T-cell (primary cell): Measurements from ENCODE around the gene ABHD5. TPM values are rescaled to one million over a fixed set of nuclear protein-coding genes. Genes with fewer than 3 reads are reported as not detected.

Experiments used
- ATAC-seq, 4 experiments: fragments of 200-7000 bp in 3 of 4; fragments of 150-1000 bp in 1 of 4; cut with Tn5 transposase; replicated peaks in 1 of 4; 1 replicate in 3 of 4; 2 replicates in 1 of 4; pipeline ENCODE4 v1.10.0; 2021; ENCODE audit warnings: moderate library complexity in 3 of 4, mild to moderate bottlenecking in 2 of 4, moderate number of reproducible peaks in 1 of 4
- CTCF ChIA-PET, 2 donors: fragments of 300-600 bp; sonication (Branson Sonifier 250); formaldehyde crosslinking; loops; one replicate each; lab custom pipeline; 2022; ENCODE audit warnings: antibody characterized with exemption in 2 of 2; lab: Charles Lee
- POLR2A ChIA-PET, 2 donors: fragments of 300-600 bp; sonication (Branson Sonifier 250); formaldehyde crosslinking; loops; one replicate each; lab custom pipeline; 2022; ENCODE audit warnings: antibody characterized with exemption in 2 of 2; lab: Charles Lee
- DNase-seq, 35 experiments: peaks; one replicate each; pipeline versions ENCODE4 v3.0.0 to v3.0.0-alpha.2; 2013 to 2023
- H3K27ac ChIP-seq: one replicate; pipeline ENCODE4 v1.5.1; 2013; ENCODE audit warnings: low read length
- H3K27me3 ChIP-seq, 2 experiments: replicated peaks in 1 of 2; 1 replicate in 1 of 2; 2 replicates in 1 of 2; pipeline versions ENCODE4 v1.6.1 to v1.7.0; 2013; ENCODE audit warnings: low read length in 1 of 2, mixed read lengths in 1 of 2; ENCODE audit not compliant: control insufficient read depth in 2 of 2, insufficient read depth in 2 of 2; ENCODE audit errors: extremely low read depth in 1 of 2
- H3K36me3 ChIP-seq, 2 donors: 1 replicate in 1 of 2; 2 replicates in 1 of 2; pipeline versions ENCODE4 v1.6.1 to v1.7.0; 2013; ENCODE audit warnings: low read length in 1 of 2; ENCODE audit not compliant: control insufficient read depth in 2 of 2, insufficient read depth in 1 of 2; ENCODE audit errors: extremely low read depth in 1 of 2
- H3K4me1 ChIP-seq, 2 experiments: 1 replicate in 1 of 2; 2 replicates in 1 of 2; pipeline versions ENCODE4 v1.6.1 to v1.7.0; 2013; ENCODE audit warnings: low read length in 2 of 2, mixed read lengths in 1 of 2; ENCODE audit not compliant: insufficient read depth in 2 of 2, control insufficient read depth in 1 of 2; ENCODE audit errors: extremely low read depth in 1 of 2
- H3K4me3 ChIP-seq, 2 donors: 1 replicate in 1 of 2; 2 replicates in 1 of 2; pipeline versions ENCODE4 v1.5.1 to v1.7.0; 2013; ENCODE audit warnings: mild to moderate bottlenecking in 2 of 2, low read length in 1 of 2, moderate library complexity in 1 of 2; ENCODE audit not compliant: control insufficient read depth in 1 of 2; ENCODE audit errors: extremely low read depth in 1 of 2
- H3K9me3 ChIP-seq: 2 replicates; pipeline ENCODE4 v1.7.0; 2013
- H3K27ac Mint-ChIP-seq, 2 donors: one replicate each; pipeline ENCODE4 v1.8.0; 2020 to 2021; ENCODE audit warnings: mild to moderate bottlenecking in 2 of 2, mixed read lengths in 2 of 2
- H3K27me3 Mint-ChIP-seq, 2 donors: one replicate each; pipeline ENCODE4 v1.8.0; 2021 to 2022; ENCODE audit warnings: mixed read lengths in 2 of 2
- H3K36me3 Mint-ChIP-seq: one replicate; pipeline ENCODE4 v1.8.0; 2021; ENCODE audit warnings: mixed read lengths
- H3K4me1 Mint-ChIP-seq, 3 donors: one replicate each; pipeline ENCODE4 v1.8.0; 2020 to 2022; ENCODE audit warnings: mixed read lengths in 3 of 3, mild to moderate bottlenecking in 1 of 3
- H3K4me3 Mint-ChIP-seq, 3 donors: one replicate each; pipeline ENCODE4 v1.8.0; 2020 to 2022; ENCODE audit warnings: mild to moderate bottlenecking in 3 of 3, mixed read lengths in 3 of 3, moderate library complexity in 3 of 3
- H3K9me3 Mint-ChIP-seq, 3 donors: one replicate each; pipeline ENCODE4 v1.8.0; 2020 to 2022; ENCODE audit warnings: mixed read lengths in 3 of 3
- WGBS: methylation state at CpG from one replicate; pipeline ENCODE4 v1.1.5; 2013; ENCODE audit warnings: missing lambda C conversion rate; ENCODE audit not compliant: insufficient coverage; 5-methylcytosine and 5-hydroxymethylcytosine counted together
- total RNA-seq, 35 experiments: library from RNA in 6 of 35; stranded (reverse) in 6 of 35; fragments of 120-200 nt in 1 of 35; gene quantifications; one replicate each; pipeline versions ENCODE4 v1.2.1 to v1.2.4 and lab custom pipeline; 2013 to 2026

Gene ABHD5
- total RNA-seq, 5 donors from 2014 or later (not counting 1 experiment from before 2014, with no cell fraction given) = 5.3 to 9.2 (median 8.2) TPM

DNA sequence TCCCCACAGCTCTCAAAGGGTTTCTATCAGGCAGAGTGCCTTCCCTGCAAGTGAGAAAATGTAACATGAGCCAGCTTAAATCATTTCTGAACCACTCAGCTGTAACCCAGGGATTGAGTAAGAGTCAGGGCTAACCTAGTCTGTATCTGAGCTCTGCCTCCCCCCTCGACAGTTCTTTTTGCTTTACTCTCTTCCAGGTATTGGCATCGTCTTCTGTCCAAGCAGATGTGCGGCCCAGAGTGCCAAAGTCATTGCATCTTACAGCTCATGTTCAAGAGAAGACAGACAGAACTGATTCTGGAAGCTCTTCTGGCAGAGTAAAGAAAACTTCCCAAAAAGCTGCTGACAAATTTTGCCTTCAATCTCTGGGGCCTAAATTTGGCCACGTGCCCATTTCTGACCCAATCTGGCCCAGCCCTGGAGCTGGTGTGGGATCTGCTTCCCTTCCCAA is 74.8 kb downstream of the ABHD5 start:
- Histone ChIP-seq H3K9me3 (no peaks in the 10 kb centered on the region), H3K27ac (no peak overlapping the region), H3K4me3 (no peak overlapping the region), H3K27me3 (peaks cover 0 to 16% of the 10 kb centered on the region in 2 experiments), H3K4me1 (peaks cover 4 to 20% of the 10 kb centered on the region in 2 experiments), H3K36me3 (no peaks in the 10 kb centered on the region)
- Mint-ChIP-seq H3K4me1 (peaks cover 11 to 22% (median 16%) of the 10 kb centered on the region in 3 donors), H3K36me3 (no peaks in the 10 kb centered on the region), H3K4me3 (no peak overlapping the region), H3K27ac (no peak overlapping the region), H3K9me3 (no peaks in the 10 kb centered on the region), H3K27me3 (peaks cover 0 to 4% of the 10 kb centered on the region in 2 donors)
- POLR2A ChIA-PET = no interaction called here
- ATAC-seq (no peak), DNase-seq (no peak)
- CTCF ChIA-PET = interaction anchor here (0.5 to 0.8 kb wide), 4 partner anchors 14 to 191 kb away, joined by 3 to 4 read pairs (median 3); no protein-coding TSS in a partner anchor
- 88% methylated on average over 3 of the region's 4 CpGs for WGBS

DNA sequence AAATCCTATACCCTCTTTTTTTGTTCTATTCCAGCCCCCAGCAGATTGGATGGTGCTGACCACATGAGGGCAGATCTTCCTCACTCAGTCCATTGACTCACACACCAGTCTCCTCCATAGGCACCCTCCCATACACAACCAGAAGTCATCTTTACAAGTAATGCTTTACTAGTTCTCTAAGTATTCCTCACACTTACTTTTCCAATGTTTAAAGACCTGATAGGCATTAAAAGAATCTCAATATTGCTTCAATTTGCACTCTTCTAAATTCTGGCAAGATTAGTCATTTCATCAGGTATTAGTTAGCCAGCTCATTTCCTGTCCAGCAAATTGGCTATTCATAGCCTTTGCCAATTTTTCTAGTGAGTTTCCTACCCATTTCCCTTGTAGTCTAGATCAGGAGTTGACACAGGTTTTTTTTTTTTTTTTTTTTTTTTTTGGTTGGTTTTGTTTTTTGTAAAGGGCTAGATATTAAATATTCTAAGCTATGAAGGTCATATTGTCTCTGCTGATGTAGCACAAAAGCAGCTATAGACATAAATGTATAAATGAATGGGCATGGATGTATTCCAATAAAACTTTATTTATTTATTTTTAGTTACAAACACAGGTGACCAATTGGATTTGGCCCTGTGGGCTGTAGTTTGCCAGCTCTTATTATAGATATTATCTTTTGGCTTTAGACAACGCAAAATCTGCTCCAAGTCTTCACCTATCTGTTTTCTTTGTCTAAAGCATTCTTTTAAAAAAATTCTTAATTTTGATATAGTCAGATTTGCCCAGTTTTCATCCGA is 76.1 kb downstream of the ABHD5 start:
- no peak for ATAC-seq
- H3K4me1 Mint-ChIP-seq = peaks cover 18 to 33% (median 20%) of the 10 kb centered on the region in 3 donors

GRCh38 chr3:43768381-43768973 is 77.7 kb downstream of the ABHD5 start:
- CTCF ChIA-PET = interaction anchor here (0.6 to 1.6 kb wide), 4 partner anchors 9 to 383 kb away, joined by 3 to 5 read pairs (median 4); no protein-coding TSS in a partner anchor
- no peaks in the 10 kb centered on the region for H3K27me3 Mint-ChIP-seq
- Histone ChIP-seq H3K27me3 (peaks cover 0 to 16% of the 10 kb centered on the region in 2 experiments), H3K4me3 (no peak overlapping the region), H3K9me3 (no peaks in the 10 kb centered on the region), H3K36me3 (no peaks in the 10 kb centered on the region), H3K27ac (no peak overlapping the region), H3K4me1 (peaks cover 4 to 27% of the 10 kb centered on the region in 2 experiments)
- DNase-seq (no peak), ATAC-seq (no peak)
- 62% methylated on average over 3 of the region's 5 CpGs for WGBS
- no peak overlapping the region for H3K27ac Mint-ChIP-seq
- no peaks in the 10 kb centered on the region for H3K36me3 Mint-ChIP-seq
- no peaks in the 10 kb centered on the region for H3K9me3 Mint-ChIP-seq
- H3K4me3 Mint-ChIP-seq = no peak overlapping the region
- POLR2A ChIA-PET = no interaction called here
- peaks cover 18 to 39% (median 20%) of the 10 kb centered on the region in 3 donors for H3K4me1 Mint-ChIP-seq

More for the DNA sequence above, 76.1 kb downstream of the ABHD5 start:
- Histone ChIP-seq H3K27me3 (peaks cover 0 to 16% of the 10 kb centered on the region in 2 experiments), H3K36me3 (no peaks in the 10 kb centered on the region), H3K4me1 (peaks cover 4 to 27% of the 10 kb centered on the region in 2 experiments), H3K4me3 (no peak overlapping the region), H3K27ac (no peak overlapping the region), H3K9me3 (no peaks in the 10 kb centered on the region)
- Mint-ChIP-seq H3K36me3 (no peaks in the 10 kb centered on the region), H3K27ac (no peak overlapping the region), H3K9me3 (no peaks in the 10 kb centered on the region), H3K4me3 (no peak overlapping the region), H3K27me3 (peaks cover 0 to 4% of the 10 kb centered on the region in 2 donors)
- ChIA-PET POLR2A (interaction anchor here in 1 of 2 donors (0.6 kb wide), 2 partner anchors 38 to 803 kb away, joined by 3 to 7 read pairs; no protein-coding TSS in a partner anchor), CTCF (interaction anchor here in 1 of 2 donors (0.6 to 0.9 kb wide), 5 partner anchors 10 to 438 kb away, joined by 3 to 7 read pairs (median 3); no protein-coding TSS in a partner anchor)
- WGBS = no CpG with 5 or more reads among the region's 2 CpGs
- DNase-seq = no peak

DNA sequence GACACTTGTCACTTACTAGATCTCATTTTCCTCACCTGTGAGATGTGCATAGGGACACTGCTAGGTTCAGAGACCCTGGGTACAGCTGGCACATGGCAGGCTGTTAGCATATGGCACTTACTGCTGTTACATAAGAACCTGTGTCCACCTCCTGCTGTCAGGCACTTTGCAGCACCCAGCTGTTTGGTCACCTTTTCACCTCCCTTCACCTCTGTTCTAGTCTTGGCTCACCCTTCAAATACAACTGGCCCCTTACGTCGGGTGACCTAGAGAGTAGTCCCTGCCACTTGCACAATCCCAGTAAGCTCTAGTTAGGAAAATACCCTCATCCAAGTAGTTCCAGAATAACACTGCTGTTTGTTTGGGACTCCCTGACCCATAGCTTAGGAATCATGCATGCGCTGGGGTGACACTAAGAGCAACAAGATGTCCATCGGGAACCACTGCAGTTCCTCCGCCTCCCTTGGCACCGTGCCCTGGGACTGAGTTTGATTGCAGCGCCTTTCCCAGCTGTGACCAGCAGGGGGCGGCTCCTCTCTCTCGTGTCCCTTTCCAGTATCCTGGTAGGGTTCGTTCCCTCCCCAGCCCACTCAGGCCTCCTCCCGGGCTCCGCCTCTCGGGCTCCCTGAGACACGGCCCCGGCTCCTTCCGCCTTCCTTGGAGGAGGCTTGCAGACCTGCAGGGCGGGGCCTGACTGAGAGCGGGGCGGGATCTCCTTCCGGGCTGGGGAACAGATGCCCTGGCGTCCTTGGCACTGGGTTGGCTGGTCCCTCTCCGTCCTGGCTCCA is 78.6 kb downstream of the ABHD5 start:
- H3K9me3 ChIP-seq = no peaks in the 10 kb centered on the region
- Mint-ChIP-seq H3K4me1 (peaks cover 18 to 45% (median 24%) of the 10 kb centered on the region in 3 donors), H3K27me3 (no peaks in the 10 kb centered on the region), H3K36me3 (no peaks in the 10 kb centered on the region), H3K4me3 (peak overlapping the region; percentile 37 to 45 (median 40)), H3K27ac (peak overlapping the region; percentile 21 to 66), H3K9me3 (no peaks in the 10 kb centered on the region)
- no peak overlapping the region for H3K27ac ChIP-seq
- H3K27me3 ChIP-seq = peaks cover 0 to 16% of the 10 kb centered on the region in 2 experiments
- peaks cover 4 to 31% of the 10 kb centered on the region in 2 experiments for H3K4me1 ChIP-seq
- ATAC-seq (peak; percentile 53 to 66 (median 58)), DNase-seq (peak; percentile 36 to 80 (median 70))
- peak overlapping the region; percentile 8 to 27 for H3K4me3 ChIP-seq
- CTCF ChIA-PET = interaction anchor here (0.6 to 1.6 kb wide), 6 partner anchors 8 to 790 kb away, joined by 3 to 5 read pairs (median 4); no protein-coding TSS in a partner anchor
- no peaks in the 10 kb centered on the region for H3K36me3 ChIP-seq
- 36% methylated on average over 22 of the region's 22 CpGs for WGBS
- POLR2A ChIA-PET = interaction anchor here in 1 of 2 donors (0.5 kb wide), 1 partner anchor 14 kb away, joined by 3 read pairs; no protein-coding TSS in a partner anchor

- H3K27me3 Mint-ChIP-seq = no peaks in the 10 kb centered on the region
- 51% methylated on average over 7 of the region's 7 CpGs for WGBS
- peaks cover 18 to 45% (median 24%) of the 10 kb centered on the region in 3 donors for H3K4me1 Mint-ChIP-seq
- Histone ChIP-seq H3K4me1 (peaks cover 4 to 31% of the 10 kb centered on the region in 2 experiments), H3K4me3 (no peak overlapping the region), H3K27me3 (peaks cover 0 to 12% of the 10 kb centered on the region in 2 experiments), H3K27ac (peak overlapping the region; percentile 8), H3K9me3 (no peaks in the 10 kb centered on the region), H3K36me3 (no peaks in the 10 kb centered on the region)
- H3K36me3 Mint-ChIP-seq = no peaks in the 10 kb centered on the region
- ChIA-PET CTCF (interaction anchor here in 1 of 2 donors (0.7 to 1.6 kb wide), 3 partner anchors 13 to 790 kb away, joined by 3 to 4 read pairs (median 3); no protein-coding TSS in a partner anchor), POLR2A (no interaction called here)
- DNase-seq = peak in 12 of 35 experiments; percentile 1 to 38 (median 16)
- peak overlapping the region; percentile 21 to 66 for H3K27ac Mint-ChIP-seq
- peak; percentile 30 to 48 (median 36) for ATAC-seq
- H3K9me3 Mint-ChIP-seq = no peaks in the 10 kb centered on the region
- peak overlapping the region in 1 of 3 donors; percentile 40 for H3K4me3 Mint-ChIP-seq
Observed at GRCh38 chr3:43769885-43770425, 79.2 kb downstream of the ABHD5 start.
